Hindlimb muscle (tissue), 1 donor: ENCODE results near the gene KCNQ1. TPM values are rescaled to one million over a fixed set of nuclear protein-coding genes. Genes with fewer than 3 reads are reported as not detected.

Source experiments
- DNase-seq: peaks from one replicate; pipeline ENCODE4 v3.0.0-alpha.2; 2013
- polyA plus RNA-seq: library from polyadenylated mRNA; unstranded; fragments of 120-200 nt; gene quantifications from one replicate; pipeline ENCODE4 v1.2.1, GENCODE V29; 2013; ENCODE audit not compliant: insufficient read length

KCNQ1 gene
- polyA plus RNA-seq, 1 donor: 2.9 TPM

DNA sequence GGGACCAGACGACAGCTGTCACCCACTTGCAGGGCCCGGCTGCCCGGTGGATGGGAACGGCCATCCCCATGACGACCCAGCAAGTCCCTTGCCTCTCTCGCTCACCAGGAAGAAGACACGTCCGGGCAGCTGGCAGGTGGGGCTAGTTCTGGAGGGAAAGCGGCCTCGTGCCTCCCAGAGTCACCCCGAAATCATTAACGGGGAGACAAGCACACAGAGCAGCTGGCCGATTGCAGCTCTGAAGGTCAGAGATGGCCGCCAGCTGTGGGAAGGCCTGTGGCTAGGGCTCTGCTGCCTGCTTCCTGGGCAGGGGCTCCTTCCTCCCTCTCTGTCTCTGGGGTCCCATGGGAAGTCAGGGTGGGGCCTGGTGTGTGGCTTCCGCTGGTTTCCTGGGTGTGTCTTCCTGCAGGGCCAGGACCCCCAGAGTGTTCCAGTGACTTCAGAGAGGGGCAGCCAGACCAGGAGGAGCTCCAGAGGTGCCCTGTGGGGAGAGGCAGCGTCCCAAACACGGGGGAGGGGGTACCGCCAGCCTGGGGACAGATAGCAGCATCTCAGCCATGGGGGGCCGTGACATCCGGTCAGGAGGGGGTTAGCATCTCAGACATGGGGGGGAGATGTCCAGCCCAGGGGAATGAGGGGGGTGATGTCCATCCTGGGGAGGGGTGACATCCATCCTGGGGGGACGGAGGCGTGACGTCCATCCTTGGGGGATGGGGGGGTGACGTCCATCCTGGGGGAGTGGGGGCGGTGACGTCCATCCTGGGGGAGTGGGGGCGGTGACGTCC is 114.9 kb downstream of the KCNQ1 start:
- DNase-seq: no peak

DNA sequence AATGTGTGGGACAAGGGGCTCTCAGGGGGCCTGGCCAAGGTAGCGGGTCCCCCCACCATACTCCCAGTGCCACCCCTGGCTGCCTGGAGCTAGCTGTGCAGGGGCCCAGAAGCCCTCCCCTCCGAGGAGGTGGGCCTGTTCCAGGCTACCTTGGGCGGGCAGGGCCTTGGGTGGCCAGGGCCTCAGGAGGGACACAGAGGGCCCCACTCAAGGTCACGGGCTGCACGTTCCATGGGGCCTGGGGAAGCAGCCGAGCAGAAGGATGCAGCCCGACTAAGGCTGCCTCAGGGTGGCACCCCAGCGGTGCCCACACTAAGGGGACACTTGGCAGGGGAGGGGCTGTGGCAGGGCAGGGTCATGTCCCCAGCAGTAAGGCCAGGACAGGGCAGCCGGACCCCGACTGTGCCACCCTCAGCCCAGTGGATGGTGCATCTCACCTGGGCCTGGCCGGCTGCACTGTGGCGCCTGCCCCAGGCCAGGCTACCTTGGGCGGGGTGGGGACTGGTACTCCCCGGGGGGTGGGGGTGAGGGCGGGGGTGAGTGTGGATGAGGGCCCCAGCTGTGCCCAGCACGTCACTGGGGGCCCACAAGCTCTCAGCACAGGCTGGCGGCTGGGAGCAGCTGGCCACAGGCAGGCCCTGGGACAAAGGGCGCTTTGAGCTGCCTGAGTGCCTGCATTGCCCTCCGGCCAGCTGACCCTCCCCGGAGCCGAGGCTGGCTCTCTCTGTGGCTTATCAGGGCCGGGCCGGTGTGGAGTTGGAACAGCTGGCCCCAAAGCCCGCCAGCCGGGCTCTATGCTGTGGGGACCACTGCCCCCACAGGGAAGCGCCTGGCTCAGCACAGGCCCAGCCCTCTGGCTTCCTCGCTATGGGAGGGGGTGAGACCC is 117.1 kb downstream of the KCNQ1 start:
- DNase-seq: no peak

DNA sequence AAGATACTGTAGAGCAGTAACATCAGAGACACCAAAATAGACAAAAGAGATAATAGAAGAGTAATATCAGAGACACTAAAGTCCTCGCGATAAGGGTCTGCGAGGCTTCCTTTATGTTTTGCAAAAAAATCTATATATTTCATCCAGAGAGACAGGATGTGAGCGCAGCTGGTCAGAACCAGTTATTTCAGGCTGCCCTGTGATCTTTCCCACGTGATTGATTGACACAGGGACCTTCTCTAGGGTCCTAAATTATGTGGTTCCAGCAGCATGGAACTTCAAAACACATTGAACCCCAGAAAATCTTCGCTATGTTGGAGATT is 118.0 kb downstream of the KCNQ1 start:
- DNase-seq: no peak

DNA sequence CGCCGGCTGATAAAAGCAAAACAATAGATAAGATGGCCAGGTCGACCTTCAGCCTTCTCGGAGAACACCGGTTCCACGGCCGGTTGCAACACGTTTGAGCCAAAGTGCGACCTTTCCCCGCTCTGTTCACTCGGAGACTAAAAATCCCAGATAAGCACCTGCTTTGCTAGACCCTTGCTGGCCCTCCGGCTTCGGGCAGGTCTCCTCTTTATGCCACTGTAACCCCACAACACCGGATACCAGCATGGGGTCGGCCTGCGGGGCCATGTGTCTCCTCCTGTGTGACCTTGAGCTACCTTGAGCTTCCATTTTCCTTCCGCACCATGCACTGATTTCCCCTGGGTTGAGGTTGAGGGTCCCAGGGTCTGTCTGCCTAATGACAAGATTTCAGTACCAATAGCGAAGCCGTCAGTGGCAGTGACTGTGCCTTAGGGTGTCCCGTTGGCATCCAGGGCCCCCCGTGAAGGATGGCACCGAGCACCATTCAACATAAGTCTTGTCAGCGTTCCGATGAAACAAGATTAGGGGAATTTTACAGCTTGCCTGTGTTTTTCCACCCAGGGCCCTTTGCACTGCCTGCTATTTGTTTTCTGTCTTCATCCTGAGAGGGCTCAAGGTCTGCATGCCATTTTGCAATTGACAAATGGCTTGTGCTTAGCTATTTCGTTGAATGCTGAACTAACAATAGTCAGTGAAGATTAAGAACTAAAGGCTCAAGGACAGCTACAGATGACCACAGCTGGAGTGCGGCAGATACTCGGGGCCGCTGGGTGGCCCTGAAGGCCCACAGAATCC is 118.6 kb downstream of the KCNQ1 start:
- DNase-seq: no peak

DNA sequence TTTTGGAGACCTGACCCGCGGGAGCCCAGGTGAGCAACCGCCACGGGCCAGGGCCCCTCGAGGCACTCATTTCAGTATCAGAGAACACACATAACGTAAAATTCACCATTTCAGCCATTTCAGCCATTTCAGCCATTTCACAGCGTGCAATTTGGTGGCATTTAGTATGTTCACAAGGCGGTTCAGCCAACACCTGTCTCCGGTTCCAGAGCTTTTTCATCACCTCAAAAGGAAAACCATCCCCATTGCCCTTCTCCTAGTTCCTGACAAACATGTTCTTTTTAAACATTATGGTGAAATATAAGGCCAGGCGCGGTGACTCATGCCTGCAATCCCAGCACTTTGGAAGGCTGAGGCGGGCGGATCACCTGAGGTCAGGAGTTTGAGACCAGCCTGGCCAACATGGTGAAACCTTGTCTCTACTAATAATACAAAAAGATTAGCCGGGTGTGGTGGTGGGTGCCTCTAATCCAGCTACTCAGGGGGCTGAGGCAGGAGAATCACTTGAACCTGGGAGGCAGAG is 119.3 kb downstream of the KCNQ1 start:
- no peak for DNase-seq

DNA sequence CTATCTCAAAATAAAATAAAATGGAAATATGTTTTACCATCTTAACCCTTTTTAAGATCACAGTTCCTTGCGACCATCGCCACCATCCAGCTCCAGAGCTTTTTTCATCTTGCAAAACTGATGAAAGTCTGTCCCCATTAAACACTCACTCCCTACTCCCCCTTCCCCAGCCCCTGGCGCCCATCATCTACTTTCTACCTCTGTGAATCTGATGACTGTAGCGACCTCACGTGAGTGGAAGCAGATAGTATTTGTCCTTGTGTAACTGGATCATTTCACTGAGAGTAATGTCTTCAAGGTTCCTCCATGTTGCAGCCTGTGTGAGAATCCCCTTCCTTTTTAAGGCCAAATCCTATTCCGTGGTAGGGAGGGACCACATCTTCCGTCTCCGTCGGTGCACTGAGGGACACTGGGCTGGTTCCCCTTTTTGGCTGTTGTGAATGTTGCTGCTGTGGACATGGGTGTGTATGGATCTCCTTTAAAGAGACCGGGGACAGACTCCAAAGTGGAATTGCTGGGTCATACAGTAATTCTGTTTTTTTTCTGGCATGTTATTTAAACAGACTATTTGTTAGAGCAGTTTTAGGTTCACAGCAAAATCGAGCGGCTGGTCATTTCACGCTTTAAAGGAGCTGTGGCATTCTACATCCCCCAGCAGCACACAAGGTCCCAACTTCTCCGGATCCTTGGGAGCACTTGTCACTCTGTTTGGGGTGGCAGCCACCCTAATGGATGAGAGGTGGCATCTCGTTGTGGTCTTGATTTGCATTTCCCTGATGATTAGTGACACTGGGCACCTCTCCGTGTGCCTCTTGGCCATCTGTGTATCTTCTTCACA is 120.0 kb downstream of the KCNQ1 start:
- no peak for DNase-seq

DNA sequence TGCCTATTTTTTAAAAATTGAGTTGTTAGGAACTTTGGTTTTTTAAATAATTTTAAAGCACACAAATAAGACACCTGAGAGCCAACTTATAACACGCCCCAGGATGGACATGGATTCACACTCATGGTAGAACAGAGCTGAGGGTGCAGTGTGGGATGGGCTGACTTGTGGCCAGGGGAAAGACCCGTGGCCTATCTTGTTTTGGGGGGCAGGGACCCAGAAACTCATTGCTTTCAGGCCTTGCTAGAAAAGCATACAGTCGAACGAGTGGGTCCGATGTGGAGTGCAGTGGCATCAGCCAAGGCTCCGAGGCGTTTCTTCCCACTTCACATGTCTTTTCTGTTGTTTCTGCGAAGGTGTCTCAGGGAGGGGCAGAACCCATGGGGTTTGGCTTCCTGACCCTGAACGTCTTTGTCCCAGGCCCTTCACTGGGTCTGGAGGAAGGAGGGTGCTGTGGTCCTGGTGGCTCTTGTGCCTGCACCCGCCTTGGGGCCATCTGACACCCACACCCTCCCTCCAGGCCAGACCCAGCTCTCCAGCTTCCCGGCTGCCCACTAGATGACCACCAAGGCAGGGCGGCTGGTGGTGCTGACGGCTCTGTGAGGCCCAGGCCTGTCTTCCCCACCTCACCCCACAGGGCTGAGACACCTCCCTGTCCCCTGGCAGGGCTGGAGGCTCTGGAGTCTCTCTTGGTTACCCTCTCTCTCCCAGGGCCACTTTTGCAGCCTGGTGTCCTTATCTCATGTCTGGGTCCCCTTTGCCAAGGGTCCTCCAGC is 120.8 kb downstream of the KCNQ1 start:
- no peak for DNase-seq

DNA sequence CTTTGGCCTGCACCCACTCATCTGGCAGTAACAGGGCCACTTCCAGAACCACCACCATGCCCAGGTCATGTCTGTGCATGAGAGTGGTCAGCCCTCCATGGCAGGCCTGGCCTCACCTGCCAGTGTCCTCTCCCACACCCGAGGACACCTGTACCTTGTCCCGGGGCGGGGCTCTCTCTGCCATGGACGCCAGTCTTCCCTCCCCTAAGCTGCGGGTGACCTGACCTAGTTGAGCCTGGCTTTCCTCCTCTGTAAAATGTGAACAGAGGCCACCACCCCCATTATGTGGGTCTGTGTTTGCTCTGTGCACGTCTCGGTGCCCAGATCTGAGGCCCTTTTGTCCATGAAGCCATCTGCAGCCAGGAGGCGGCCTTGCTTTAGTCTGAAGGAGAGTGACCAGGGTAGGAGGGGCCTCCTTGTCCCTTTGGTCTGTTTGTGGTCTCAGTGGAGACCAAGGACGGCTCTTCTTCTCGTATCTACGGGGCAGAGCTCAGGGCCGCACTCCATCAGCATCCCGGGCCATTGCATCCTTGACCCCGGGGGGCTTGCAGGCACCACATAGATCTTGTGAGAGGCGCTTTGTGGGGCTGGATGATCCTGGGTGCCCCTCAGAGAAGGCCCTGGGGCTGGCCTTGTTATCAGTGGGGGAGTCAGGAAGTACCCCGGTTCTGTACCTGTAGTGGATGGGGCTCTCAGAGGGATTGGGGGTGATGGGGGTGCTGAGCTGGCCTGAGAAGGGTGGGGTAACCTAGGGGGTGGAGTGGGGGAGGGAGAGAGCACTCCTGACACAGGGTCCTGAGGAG is 121.6 kb downstream of the KCNQ1 start:
- DNase-seq: no peak

DNA sequence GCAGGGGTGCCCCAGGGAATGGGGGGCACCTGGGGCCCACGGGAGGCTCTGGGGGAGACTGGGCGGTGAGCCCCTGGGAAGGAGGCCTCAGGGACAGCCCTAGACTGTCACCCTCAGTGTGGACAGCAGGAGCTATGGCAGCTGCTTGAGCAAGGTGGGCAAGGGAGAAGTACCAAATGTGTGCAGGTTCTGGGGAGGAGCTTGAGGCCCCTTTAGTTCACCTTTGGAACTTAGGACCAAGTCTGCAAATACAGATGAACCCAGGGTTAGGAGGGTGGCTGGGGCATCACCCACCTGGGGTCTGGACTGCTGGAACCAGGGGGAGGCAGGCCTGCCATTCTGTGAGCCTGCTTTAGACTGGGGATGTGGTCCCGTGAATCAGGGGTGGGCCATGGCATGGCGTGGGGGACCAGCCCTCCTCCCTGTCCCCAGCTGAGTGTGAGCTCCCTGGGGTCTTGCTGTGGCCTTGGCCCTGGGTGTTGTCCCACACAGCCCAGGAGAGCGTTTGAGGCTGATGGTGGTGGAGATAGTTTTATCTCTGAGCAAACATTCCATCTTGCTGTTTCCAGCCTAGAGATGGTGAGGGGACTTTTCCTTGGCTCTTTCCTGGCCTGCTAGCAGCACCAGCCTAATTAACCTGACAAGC is 122.3 kb downstream of the KCNQ1 start:
- no peak for DNase-seq

DNA sequence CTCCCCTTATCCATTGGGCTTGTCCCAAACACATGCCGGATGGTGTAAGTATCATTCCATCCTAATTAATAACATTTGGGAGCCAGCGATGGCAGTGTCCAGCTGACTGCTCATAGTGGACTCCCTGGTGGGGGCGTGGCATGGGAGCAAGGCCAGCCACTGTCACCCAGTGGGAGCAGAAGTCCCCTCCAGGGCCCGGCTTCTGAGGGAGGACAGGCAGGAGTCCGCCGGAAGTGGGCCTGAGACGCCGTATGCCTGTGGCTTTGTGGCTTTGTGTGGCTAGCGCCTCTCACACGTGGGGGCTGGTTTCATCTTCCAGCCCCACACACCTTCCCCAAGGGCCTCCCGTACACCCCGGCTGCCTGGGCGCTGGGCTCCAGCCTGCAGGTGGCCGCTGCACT is 124.5 kb downstream of the KCNQ1 start:
- DNase-seq: no peak

DNA sequence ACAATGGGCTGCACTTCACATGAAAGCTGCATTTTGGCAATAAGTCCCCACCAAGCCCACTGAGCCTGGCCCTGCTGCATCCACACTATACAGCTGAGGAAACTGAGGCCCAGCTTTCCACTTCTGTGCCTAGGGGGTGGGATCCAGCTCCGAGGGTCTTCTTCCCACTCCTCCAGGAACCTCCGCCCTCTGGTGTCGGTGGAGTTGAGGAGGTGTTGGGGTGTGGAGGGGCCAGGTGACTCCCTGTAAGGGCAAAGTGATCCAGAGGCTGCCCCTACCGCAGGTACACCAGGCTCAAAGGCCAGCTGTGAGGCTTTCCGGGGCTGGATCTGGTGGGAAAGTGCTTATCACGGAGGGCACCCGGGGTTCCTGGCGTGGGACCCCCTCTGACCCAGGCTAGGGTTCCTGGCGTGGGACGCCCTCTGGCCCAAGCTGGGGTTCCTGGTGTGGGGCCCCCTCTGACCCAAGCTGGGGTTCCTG is 125.0 kb downstream of the KCNQ1 start:
- no peak for DNase-seq

DNA sequence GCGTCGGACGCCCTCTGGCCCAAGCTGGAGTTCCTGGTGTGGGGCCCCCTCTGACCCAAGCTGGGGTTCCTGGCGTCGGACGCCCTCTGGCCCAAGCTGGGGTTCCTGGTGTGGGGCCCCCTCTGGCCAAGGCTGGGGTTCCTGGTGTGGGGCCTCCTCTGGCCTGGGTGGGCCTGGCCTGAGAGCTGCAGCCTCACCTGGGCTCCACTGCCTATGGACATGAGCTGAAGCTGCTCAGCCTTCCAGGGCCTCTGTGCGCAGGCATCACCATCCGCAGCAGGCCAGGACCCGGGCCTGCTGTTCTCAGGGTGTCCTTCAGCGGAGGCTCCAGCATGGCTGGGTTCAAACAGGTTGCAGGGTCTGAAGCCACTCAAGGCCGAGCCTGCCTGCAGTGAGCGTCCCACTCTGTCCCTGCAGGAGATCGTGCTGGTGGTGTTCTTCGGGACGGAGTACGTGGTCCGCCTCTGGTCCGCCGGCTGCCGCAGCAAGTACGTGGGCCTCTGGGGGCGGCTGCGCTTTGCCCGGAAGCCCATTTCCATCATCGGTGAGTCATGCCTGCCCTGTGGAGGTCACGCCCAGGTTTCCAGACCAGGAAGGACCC is 125.5 kb downstream of the KCNQ1 start:
- no peak for DNase-seq

DNA sequence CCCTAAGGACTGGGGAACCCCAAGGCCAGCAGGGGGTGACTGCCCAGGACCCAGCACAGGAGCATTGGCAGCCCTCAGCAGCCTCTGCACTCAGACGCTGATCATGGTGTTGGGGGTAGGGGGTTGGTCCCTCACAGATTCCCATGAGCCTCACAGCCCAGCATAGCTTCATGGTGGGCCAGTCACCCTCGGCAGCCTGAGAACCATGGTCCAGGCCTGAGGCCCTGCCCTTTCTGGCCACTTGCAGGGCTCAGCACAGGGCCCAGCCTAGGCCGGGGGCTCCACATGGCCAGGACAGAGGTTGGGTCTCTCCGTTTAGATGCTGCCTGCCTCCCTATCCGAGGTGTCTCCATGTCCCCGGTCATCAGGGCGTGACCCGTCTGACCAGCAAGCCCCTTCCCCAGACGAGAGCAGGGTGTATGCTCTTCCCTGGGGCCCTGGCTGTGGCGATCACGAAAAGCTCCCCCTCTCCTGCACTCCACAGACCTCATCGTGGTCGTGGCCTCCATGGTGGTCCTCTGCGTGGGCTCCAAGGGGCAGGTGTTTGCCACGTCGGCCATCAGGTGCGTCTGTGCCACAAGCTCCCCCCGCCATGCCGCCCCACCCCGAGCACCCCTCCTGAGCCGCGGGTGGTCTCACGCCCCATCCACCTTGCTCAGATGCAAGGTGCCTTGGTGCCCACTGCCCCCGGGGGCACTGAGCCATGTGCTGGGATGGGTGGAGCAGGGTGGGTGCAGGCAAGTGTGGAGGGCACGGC is 126.2 kb downstream of the KCNQ1 start:
- DNase-seq: no peak

DNA sequence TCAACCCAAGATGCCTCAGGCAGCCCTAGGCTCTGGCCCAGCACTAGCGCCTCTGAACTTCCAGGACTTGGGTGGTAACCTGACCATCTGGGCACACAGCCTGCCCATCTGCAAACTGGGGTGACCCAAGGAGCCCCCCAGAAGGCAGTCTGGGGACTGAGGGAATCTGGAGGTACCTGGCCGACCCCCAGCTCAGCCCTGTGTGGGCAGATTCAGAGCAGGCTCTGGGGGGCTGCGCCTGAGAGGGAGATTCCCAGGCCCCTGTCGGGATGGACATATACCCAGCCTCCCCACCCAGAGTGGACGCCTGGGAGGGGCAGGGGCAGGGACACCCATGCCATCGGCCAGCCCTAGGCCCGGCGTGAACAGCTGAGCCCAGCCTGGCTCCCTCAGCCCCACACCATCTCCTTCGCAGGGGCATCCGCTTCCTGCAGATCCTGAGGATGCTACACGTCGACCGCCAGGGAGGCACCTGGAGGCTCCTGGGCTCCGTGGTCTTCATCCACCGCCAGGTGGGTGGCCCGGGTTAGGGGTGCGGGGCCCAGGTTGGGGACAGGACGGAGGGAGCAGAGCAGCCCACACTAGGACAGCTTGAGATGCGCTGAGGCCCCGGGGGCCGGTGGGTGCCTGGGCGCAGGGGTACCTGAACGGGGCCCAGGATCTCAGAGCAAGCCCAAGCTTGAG is 126.9 kb downstream of the KCNQ1 start:
- no peak for DNase-seq

DNA sequence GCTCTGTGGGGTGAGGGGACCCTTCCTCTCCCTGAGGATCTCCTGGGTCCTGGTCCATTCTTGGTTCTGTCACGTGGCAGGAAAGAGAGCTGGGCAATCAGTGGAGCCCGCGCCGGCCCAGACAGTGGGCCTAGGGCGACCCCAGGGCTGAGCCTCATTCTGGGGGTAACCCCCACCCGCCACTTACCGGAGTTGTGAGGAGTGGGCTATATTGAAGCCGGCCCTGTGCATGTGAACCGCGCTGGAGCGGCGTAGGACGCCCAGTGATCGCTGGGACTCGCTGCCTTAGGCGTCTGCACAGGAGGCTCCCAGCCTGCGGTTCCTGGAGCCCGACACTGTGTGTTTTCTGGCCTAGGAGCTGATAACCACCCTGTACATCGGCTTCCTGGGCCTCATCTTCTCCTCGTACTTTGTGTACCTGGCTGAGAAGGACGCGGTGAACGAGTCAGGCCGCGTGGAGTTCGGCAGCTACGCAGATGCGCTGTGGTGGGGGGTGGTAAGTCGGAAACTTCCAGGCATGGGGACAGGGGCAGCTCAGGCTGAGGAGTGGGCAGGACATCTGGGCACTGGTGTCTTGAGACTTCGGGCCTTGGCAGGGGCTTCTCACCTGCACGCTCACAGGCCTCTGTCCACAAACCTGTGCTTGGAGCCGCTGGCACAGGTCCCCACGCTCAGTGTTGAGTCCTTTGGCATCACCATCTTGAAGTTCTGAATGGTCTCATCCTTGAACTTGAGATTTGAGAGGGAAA is 127.9 kb downstream of the KCNQ1 start:
- no peak for DNase-seq

DNA sequence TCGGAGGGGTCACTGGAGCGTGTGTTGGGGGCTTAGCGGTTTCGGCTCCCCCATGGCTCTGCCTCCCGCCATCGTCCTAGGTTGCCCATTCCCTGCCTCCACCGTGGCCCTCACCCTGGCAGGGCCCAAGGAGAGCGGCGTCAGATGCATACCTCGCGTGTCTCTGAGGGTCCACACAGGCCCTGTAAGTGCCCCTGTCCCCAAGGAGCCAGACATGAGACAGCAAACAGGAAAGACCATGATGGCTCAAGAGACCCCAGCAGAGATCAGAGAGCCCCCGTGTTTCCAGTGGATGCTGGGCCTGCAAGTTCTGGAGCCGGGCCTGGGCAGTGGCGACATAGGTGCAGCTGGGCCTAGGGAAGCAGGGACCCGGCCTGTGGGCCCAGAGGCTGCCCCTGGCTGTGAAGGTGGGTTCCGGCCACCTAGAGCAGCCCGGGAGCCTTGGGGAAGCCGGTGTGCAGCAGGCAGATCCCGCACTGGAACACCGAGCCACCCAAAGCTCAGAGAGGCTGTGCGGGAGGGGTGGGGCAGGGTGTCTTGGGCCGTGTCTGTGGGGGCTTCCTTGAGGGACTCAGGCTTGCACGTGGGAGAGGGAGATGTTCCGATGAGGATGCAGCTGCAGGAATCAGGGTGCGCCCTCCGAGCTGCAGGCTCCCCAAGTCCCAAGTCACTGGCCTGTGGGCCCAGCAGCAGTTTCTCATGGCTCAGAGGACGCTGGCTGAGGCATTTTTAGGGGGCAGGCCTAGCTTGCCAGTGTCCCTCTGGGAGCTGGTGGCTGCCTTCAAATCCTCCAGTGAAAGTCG is 128.6 kb downstream of the KCNQ1 start:
- DNase-seq: no peak
